Choroid plexus epithelial cell (primary cell): ENCODE data around the gene CENPC.
"Not testable (repeated sequence)": the region's sequence is repeated elsewhere in the genome, so short reads cannot be mapped to it uniquely, and the experiment has no call there.

Experiments used
- DNase-seq: peaks from one replicate; pipeline ENCODE4 v3.0.0-alpha.2; 2010; ENCODE audit warnings: low read depth
- H3K4me3 ChIP-seq: 2 replicates; pipeline ENCODE4 v1.5.1; 2011; ENCODE audit warnings: low read depth, mild to moderate bottlenecking, control low read depth, low read length, moderate library complexity
- TF ChIP-seq, protein P1 (sequence below): conservative IDR thresholded peaks from 2 replicates; pipeline ENCODE4 v1.5.1; 2011; ENCODE audit warnings: low read depth, mild to moderate bottlenecking, control low read depth, inconsistent platforms, low read length, moderate library complexity

The CENPC gene

GRCh38 chr4:67535280-67535840 is 9.9 kb downstream of the CENPC start:
- H3K4me3 ChIP-seq, result no peak overlapping the region
- TF ChIP-seq, protein P1, sequence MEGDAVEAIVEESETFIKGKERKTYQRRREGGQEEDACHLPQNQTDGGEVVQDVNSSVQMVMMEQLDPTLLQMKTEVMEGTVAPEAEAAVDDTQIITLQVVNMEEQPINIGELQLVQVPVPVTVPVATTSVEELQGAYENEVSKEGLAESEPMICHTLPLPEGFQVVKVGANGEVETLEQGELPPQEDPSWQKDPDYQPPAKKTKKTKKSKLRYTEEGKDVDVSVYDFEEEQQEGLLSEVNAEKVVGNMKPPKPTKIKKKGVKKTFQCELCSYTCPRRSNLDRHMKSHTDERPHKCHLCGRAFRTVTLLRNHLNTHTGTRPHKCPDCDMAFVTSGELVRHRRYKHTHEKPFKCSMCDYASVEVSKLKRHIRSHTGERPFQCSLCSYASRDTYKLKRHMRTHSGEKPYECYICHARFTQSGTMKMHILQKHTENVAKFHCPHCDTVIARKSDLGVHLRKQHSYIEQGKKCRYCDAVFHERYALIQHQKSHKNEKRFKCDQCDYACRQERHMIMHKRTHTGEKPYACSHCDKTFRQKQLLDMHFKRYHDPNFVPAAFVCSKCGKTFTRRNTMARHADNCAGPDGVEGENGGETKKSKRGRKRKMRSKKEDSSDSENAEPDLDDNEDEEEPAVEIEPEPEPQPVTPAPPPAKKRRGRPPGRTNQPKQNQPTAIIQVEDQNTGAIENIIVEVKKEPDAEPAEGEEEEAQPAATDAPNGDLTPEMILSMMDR, result no peak
- no peak for DNase-seq

- TF ChIP-seq, protein P1, result no peak
- H3K4me3 ChIP-seq, result no peak overlapping the region
- DNase-seq, result no peak
Observed at GRCh38 chr4:67533112-67533511, 12.2 kb downstream of the CENPC start.

GRCh38 chr4:67532397-67532796 is 12.9 kb downstream of the CENPC start:
- H3K4me3 ChIP-seq, result not testable (repeated sequence)
- DNase-seq, result peak; percentile 20

DNA sequence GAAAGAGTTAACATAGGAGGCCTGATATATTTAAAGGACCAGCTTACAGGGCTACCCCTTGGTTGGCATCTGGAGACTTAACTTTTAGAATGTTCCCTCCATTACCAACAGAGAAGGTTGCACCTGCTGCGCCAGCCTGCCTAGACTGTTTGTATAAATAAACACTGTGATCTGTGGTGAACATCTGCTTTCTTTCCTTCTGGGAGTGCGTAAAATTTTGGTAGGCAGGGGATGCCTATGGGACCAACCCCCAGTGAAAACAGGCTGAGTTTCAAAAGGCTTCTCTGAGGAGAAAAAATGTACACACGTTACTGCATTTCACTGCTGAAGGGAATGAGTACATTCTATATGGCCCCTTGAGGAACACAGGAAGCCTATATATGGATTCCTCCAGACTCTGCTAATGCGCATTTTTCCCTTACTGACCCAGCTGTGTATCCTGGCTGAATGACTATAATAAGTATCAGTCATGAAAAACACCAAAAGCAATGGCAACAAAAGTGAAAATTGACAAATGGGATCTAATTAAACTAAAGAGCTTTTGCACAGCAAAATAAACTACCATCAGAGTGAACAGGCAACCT is 13.8 kb downstream of the CENPC start:
- TF ChIP-seq, protein P1, result no peak
- DNase-seq, result no peak
- no peak overlapping the region for H3K4me3 ChIP-seq

DNA sequence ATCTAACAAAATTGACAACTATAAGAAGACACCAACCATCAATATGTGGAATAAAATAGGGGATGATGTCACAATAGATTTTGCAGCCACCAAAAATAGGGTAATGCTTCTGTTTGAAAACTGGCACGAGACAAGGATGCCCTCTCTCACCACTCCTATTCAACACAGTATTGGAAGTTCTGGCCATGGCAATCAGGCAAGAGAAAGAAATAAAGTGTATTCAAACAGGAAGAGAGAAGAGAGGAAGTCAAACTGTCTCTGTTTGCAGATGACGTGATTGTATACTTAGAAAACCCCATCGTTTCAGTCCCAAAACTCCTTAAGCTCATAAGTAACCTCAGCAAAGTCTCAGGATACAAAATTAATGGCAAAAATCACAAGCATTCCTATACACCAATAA is 21.2 kb downstream of the CENPC start:
- not testable (repeated sequence) for H3K4me3 ChIP-seq, DNase-seq

- H3K4me3 ChIP-seq, result no peak overlapping the region
- peak; percentile 80 for DNase-seq
- TF ChIP-seq, protein P1, result no peak
Observed at GRCh38 chr4:67522851-67523671, 22.2 kb downstream of the CENPC start.

DNA sequence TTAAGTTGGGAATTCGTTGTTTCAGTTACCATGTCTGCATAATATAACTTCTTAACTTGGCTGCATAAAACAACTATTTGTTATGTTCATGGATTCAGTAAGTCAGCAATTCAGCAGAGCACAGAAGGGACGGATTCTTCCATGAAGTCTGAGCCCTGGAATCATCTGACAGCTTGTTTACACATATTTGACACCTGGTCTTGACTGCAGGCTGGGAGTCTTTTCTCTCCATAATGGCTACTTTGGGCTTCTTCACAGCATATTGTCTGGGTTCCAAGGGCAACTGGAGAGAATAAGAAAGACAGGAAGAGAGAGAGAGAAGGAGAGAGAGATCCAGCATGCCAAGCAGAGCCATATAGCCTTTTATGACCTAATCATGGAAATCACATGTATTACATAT is 23.1 kb downstream of the CENPC start:
- no peak for DNase-seq
- H3K4me3 ChIP-seq, result no peak overlapping the region
- TF ChIP-seq, protein P1, result no peak

GRCh38 chr4:67521506-67521905 is 23.8 kb downstream of the CENPC start:
- TF ChIP-seq, protein P1, result no peak
- H3K4me3 ChIP-seq, result no peak overlapping the region
- no peak for DNase-seq
